ENCODE results near the gene PHOSPHO2.

Gene PHOSPHO2

GRCh38 chr2:169702996-169703395 is 8.7 kb downstream of the PHOSPHO2 start:
- peaks cover 51% of the 10 kb centered on the region for H3K36me3 Mint-ChIP-seq (ENCODE audit: low read depth)
- H3K27me3 Mint-ChIP-seq (ENCODE audit: low read depth, poor library complexity): peaks cover 4% of the 10 kb centered on the region
- no peak for DNase-seq
- no peak overlapping the region for H3K4me3 Mint-ChIP-seq
- H3K9me3 Mint-ChIP-seq: peaks cover 4% of the 10 kb centered on the region
- H3K27ac Mint-ChIP-seq: no peak overlapping the region
- no peak for TF ChIP-seq CTCF (IDR thresholded peaks at IDR 0.05)
- no peaks in the 10 kb centered on the region for H3K4me1 Mint-ChIP-seq

DNA sequence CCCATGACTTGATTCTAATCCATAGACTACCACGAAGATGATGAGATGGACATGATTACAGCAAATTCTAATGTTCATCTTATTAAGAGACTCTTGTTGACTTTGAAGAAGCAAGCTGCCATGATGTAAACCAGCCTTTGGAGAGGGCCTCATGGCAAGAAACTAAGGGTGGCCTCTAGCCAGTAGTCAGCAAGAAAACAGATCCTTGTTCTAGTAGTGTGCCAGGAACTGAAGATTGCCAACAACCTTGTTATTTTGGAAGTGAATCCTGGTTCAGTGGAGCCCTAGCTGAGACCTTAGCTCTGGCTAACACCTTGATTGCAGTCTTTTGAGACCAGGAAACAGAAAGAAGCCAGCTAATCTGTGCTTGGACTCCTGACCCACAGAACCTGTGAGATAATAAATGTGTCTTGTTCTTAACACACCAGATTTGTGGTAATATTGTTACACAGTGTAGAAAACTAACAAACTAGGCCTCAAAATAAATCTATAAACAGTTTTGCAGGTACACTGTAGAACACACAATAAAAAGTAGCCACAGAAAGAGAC is 10.0 kb downstream of the PHOSPHO2 start:
- Mint-ChIP-seq H3K36me3 (ENCODE audit: low read depth) (peaks cover 45% of the 10 kb centered on the region), H3K9me3 (peaks cover 4% of the 10 kb centered on the region), H3K27me3 (ENCODE audit: low read depth, poor library complexity) (peaks cover 4% of the 10 kb centered on the region), H3K27ac (no peak overlapping the region), H3K4me1 (no peaks in the 10 kb centered on the region), H3K4me3 (no peak overlapping the region)
- no peak for TF ChIP-seq CTCF (IDR thresholded peaks at IDR 0.05)
- no peak for DNase-seq

- peaks cover 6% of the 10 kb centered on the region for H3K9me3 Mint-ChIP-seq
- no peak for DNase-seq
These were observed 11.7 kb downstream of the PHOSPHO2 start for GRCh38 chr2:169705927-169706326.

DNA sequence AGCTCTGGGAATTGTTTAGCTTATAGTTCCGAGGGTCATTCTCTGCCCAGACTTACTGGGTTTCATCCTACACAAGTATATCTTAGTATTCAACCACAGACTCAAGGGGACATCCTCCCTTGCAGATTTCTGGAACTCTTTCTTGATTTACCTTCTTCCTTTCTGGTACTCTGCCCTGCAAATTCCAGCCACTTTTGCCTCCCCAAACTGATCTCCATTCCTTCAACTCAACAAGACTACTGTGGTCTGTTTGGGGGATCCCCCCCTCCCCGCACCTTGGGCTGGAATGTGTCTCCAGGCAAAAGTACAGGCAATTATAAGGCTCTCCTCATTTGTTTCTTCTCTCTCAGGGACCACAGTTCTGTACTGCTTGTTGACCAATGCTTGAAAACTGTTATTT is 13.4 kb downstream of the PHOSPHO2 start:
- no peak for DNase-seq
- Mint-ChIP-seq H3K27me3 (ENCODE audit: low read depth, poor library complexity) (peaks cover 4% of the 10 kb centered on the region), H3K36me3 (ENCODE audit: low read depth) (peaks cover 58% of the 10 kb centered on the region), H3K4me1 (no peaks in the 10 kb centered on the region), H3K9me3 (peaks cover 16% of the 10 kb centered on the region), H3K27ac (no peak overlapping the region), H3K4me3 (no peak overlapping the region)
- TF ChIP-seq CTCF (IDR thresholded peaks at IDR 0.05): no peak

More at GRCh38 chr2:169705927-169706326, 11.7 kb downstream of the PHOSPHO2 start:
- H3K27me3 Mint-ChIP-seq (ENCODE audit: low read depth, poor library complexity): peaks cover 4% of the 10 kb centered on the region
- H3K4me3 Mint-ChIP-seq: no peak overlapping the region
- TF ChIP-seq CTCF (IDR thresholded peaks at IDR 0.05): no peak
- no peak overlapping the region for H3K27ac Mint-ChIP-seq
- peaks cover 43% of the 10 kb centered on the region for H3K36me3 Mint-ChIP-seq (ENCODE audit: low read depth)
- H3K4me1 Mint-ChIP-seq: no peaks in the 10 kb centered on the region

GRCh38 chr2:169709331-169709730 is 15.1 kb downstream of the PHOSPHO2 start:
- Mint-ChIP-seq H3K4me3 (no peak overlapping the region), H3K27me3 (ENCODE audit: low read depth, poor library complexity) (peaks cover 4% of the 10 kb centered on the region), H3K9me3 (peaks cover 16% of the 10 kb centered on the region), H3K36me3 (ENCODE audit: low read depth) (peaks cover 51% of the 10 kb centered on the region), H3K27ac (no peak overlapping the region), H3K4me1 (no peaks in the 10 kb centered on the region)
- DNase-seq: no peak
- TF ChIP-seq CTCF (IDR thresholded peaks at IDR 0.05): no peak

GRCh38 chr2:169709981-169710380 is 15.7 kb downstream of the PHOSPHO2 start:
- Mint-ChIP-seq H3K27ac (no peak overlapping the region), H3K27me3 (ENCODE audit: low read depth, poor library complexity) (peaks cover 4% of the 10 kb centered on the region), H3K9me3 (peaks cover 15% of the 10 kb centered on the region), H3K36me3 (ENCODE audit: low read depth) (peaks cover 45% of the 10 kb centered on the region), H3K4me3 (no peak overlapping the region), H3K4me1 (peaks cover 1% of the 10 kb centered on the region)
- TF ChIP-seq CTCF (IDR thresholded peaks at IDR 0.05): no peak
- no peak for DNase-seq
